GM12873 (cell line): ENCODE measurements around the gene DKK3.
A peak's percentile ranks its signal among the peaks of the same experiment; 100 is the strongest.

Source experiments
- TF ChIP-seq, protein P1 (sequence below): IDR thresholded peaks from 2 replicates; pipeline ENCODE4 v1.5.1; 2012; ENCODE audit warnings: low read depth, mild to moderate bottlenecking, moderate library complexity, low read length, control low read depth; ENCODE audit not compliant: insufficient read depth; ENCODE audit errors: missing control alignments

The DKK3 gene

DNA sequence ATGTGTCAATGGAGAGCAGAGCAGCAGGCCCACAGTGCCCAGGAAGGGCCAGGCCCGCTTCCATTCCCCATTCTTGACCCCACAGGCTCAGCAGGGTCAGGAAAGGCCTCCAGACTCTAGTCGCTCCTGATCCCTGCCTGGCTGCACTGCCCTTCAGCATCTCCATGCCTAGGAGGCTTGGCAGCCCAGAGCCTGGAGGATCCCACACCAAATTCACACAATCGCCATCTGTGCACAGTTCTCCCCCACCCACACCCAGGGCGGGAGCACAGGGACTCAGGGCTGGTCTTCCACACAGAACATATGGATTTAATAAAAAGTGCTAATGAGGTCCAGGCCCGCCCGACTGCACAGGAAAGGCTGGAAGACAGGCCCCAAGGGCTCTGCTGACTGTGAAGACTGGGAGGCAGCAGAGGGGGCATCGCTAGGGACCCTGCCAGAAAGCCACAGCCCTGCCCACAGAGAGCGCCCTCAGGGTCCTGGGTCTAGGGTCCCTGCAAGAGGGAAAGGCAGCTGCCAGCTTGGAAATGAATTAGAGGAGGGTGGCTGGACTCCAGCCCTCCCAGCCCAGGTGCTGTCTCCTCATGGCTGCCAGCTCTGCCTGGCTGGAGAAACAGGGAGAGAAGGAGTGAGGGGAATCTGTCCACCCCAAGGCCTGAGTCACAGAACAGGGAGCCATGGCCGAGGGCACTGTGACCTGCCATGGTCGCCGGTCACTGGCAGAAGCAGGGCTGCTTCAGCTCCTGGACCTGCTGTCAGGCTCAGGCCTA is 39.7 kb downstream of the DKK3 start:
- TF ChIP-seq, protein P1, sequence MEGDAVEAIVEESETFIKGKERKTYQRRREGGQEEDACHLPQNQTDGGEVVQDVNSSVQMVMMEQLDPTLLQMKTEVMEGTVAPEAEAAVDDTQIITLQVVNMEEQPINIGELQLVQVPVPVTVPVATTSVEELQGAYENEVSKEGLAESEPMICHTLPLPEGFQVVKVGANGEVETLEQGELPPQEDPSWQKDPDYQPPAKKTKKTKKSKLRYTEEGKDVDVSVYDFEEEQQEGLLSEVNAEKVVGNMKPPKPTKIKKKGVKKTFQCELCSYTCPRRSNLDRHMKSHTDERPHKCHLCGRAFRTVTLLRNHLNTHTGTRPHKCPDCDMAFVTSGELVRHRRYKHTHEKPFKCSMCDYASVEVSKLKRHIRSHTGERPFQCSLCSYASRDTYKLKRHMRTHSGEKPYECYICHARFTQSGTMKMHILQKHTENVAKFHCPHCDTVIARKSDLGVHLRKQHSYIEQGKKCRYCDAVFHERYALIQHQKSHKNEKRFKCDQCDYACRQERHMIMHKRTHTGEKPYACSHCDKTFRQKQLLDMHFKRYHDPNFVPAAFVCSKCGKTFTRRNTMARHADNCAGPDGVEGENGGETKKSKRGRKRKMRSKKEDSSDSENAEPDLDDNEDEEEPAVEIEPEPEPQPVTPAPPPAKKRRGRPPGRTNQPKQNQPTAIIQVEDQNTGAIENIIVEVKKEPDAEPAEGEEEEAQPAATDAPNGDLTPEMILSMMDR, result no peak

DNA sequence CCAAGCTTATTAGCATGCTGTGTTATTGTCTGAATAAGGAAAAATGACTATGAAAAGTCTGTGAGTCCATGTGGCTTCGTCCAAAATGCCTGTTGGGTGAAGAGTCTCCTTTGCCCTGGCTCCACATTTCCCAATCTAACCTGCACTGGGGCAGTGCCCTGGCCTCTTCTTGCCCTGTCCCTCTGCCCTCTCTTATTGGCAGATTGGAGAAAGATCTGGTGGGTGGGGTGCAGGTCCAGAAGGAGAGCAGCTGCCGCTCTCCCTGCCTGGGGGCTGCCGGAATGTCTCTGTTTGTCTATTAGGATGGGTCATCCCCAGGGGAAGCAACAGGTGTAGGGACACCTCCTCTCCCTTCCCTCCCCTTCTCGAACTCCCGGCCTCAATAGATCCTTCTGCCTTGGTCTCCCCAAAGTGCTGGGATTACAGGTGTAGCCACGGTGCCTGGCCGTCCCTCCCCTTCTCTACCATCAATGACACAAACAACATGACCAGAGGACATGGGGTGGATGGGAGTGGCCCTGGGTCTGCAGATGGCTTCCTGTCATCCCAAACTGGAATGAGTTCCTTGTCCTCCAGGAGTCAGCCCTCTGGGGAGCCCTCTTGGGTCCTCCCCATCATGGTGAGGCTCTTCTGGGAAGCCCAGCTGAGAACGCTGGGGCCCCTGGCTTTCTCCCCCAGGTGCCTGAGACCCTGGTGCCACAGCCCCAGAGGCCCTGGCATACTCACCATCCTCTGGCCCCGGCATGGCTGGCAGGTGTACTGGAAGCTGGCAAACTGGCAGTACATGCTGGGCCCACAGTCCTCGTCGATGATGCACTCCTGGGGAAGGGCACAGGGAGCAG is 40.5 kb downstream of the DKK3 start:
- TF ChIP-seq, protein P1, result no peak

DNA sequence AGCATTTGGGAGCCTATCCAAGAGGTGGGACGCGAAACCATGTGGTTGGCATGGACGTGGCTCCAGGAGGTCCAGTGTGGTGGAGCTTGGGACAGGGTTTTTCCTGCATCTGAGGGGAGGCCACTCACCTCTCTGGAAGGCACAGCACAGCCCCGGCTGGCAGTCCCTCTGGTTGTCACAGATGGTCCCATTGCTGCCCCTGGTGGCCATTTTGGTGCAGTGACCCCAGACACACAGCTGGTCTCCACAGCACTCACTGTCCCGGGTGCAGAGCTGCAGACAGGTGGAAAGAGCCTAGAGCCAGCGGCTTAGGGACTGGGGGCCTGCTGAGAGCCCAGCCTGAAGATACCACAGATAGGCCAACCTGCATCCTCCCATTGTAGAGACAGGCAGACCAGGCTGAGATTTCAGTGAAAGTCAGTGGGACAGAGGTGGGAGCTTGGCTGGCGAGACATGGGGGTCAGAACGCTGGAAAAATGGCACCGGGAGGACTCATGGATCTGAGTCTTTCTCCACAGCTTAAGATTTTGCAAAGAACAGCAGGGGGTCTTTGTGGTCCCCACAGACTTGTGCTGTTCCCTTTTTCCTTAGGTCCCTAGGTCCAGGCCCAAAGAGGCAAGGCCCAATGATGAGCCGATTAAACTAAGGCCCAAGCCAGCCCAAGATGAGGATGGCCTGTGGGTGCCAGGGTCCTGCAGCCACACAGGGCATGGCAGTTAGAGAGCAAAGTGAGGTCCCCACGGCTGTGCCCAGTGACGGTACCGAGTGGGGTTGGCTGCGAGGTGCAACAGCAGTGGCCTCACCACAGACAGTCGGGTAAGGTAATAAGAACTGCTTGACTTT is 41.4 kb downstream of the DKK3 start:
- TF ChIP-seq, protein P1, result peak; percentile 97

DNA sequence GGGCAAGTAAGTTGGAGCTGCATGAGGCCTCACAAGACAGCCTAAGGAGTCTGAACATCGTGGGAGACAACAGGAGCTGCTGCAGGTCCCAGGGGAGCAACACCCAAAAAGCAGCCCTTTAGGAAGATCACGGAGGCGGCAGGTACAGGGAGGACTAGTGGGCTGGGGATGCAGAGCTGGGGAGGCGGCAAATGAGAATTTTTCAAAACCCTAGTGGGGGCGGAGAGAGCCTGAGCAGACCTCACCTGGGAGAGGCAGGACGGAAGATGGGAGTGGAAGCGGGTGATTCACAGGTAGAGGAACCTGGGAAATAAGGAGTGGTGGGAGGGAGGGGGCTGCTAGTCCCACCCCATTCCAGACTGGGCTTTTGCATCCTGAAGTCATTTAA is 42.1 kb downstream of the DKK3 start:
- TF ChIP-seq, protein P1, result no peak

DNA sequence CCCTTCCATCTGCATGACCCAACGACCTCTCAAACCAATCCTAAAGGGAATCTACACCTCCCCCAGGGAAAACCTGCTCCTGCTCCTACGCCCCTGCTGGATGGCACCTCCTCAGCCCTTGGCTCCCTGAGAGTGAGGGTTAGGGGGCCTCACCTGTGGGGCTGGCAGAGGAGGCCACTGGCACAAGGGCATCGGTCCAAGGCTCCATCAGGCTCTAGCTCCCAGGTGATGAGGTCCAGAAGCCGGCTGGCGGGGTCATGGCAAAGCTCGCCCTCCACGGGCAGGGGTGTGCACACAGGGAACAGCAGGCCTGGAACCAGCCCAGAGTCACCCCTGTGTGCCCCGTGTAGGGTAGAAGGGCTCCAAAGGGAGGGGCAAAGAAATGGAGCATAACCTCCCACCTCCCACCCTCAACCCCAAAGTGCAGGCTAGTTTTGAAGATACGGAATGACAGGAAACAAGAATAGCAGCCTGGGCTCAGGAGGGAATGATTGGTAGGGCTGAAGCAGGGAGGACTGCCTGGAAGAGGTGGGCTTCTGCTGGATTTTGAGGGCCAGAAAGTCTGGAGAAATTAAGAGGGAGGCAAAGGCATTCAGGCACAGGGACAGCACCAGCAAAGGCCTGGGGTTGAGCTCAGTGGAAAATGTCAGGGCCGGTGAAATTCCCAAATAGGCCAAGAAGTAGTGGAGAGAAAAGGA is 42.6 kb downstream of the DKK3 start:
- TF ChIP-seq, protein P1, result no peak

DNA sequence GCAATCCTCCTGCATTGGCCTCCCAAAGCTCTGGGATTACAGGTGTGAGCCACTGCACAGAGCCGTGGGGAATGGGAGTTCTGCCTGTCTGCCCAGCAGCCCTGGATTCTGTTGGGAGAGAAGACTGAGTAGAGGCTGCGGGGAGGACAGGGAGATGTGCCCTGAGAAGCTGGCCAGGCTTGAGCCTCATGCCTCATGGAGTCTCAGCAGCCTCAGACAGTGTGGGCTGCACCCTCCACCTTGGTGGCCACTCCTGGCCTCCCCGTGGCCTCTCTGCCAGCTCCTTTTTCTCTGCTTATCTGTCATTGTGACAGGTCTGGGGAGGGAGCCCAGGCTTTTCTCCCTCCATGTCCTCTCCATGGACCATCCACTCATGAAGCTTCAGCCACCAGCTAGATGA is 43.2 kb downstream of the DKK3 start:
- TF ChIP-seq, protein P1, result no peak
